Effector CD4-positive, alpha-beta T cell (primary cell): ENCODE results near the gene TRIP12.
A peak's percentile ranks its signal among the peaks of the same experiment; 100 is the strongest.
"Not testable (repeated sequence)": the region's sequence is repeated elsewhere in the genome, so short reads cannot be mapped to it uniquely, and the experiment has no call there.

ENCODE experiments used
- DNase-seq: peaks from one replicate; pipeline ENCODE4 v3.0.0-alpha.2; 2020
- total RNA-seq: gene quantifications from one replicate; lab custom pipeline; 2026; lab: John Stamatoyannopoulos, UW

The TRIP12 gene
- 231 reads per million, percentile 93 among the genes with 10 or more reads in this experiment for total RNA-seq

- DNase-seq = peak; percentile 84
Observed at GRCh38 chr2:229921892-229922448, at the start of gene TRIP12. Gene TRIP12, minus strand, starts transcription at chr2:229922009. Its CDS starts 41,930 bp downstream, at chr2:229880079.

- no peak for DNase-seq
Observed at GRCh38 chr2:229971298-229971790, 49.5 kb upstream of the TRIP12 start.

GRCh38 chr2:229970406-229970805, 48.6 kb upstream of the TRIP12 start:
- DNase-seq = no peak

- no peak for DNase-seq
Observed at GRCh38 chr2:229969921-229970320, 48.1 kb upstream of the TRIP12 start.

GRCh38 chr2:229963596-229963995, 41.8 kb upstream of the TRIP12 start:
- not testable (repeated sequence) for DNase-seq

- DNase-seq = no peak
Observed at GRCh38 chr2:229956491-229956890, 34.7 kb upstream of the TRIP12 start.

GRCh38 chr2:229955663-229956062, 33.9 kb upstream of the TRIP12 start:
- no peak for DNase-seq

GRCh38 chr2:229952256-229952835, 30.5 kb upstream of the TRIP12 start:
- no peak for DNase-seq

- DNase-seq = no peak
Observed at GRCh38 chr2:229947544-229947943, 25.7 kb upstream of the TRIP12 start.

GRCh38 chr2:229945975-229946374, 24.2 kb upstream of the TRIP12 start:
- DNase-seq = no peak

GRCh38 chr2:229943770-229944449, 22.1 kb upstream of the TRIP12 start:
- no peak for DNase-seq

- DNase-seq = no peak
Observed at GRCh38 chr2:229943171-229943570, 21.4 kb upstream of the TRIP12 start.

GRCh38 chr2:229942671-229943070, 20.9 kb upstream of the TRIP12 start:
- DNase-seq = no peak

- DNase-seq = no peak
Observed at GRCh38 chr2:229937537-229937936, 15.7 kb upstream of the TRIP12 start.

- DNase-seq = no peak
Observed at GRCh38 chr2:229931241-229931640, 9.4 kb upstream of the TRIP12 start.

GRCh38 chr2:229930656-229931055, 8.8 kb upstream of the TRIP12 start:
- no peak for DNase-seq

GRCh38 chr2:229927817-229928321, 6.1 kb upstream of the TRIP12 start:
- DNase-seq = no peak

GRCh38 chr2:229925201-229925600, 3.4 kb upstream of the TRIP12 start:
- DNase-seq = no peak

- not testable (repeated sequence) for DNase-seq
Observed at GRCh38 chr2:229924541-229924940, 2.7 kb upstream of the TRIP12 start.

- DNase-seq = peak; percentile 86
Observed at GRCh38 chr2:229922449-229923386, 909 bp upstream of the TRIP12 start, which contains the start of gene FBXO36. Gene FBXO36, plus strand, starts transcription at chr2:229922503. Its CDS starts 11 bp downstream, at chr2:229922514.

GRCh38 chr2:229921101-229921891, 513 bp downstream of the TRIP12 start:
- DNase-seq = peak; percentile 51
